ENCODE measurements around the gene TRUB1. TPM values are rescaled to one million over a fixed set of nuclear protein-coding genes. Genes with fewer than 3 reads are reported as not detected.

TRUB1 gene
- total RNA-seq, 1 donor from 2014 or later = 15.1 TPM

GRCh38 chr10:114908896-114909295 is 29.1 kb upstream of the TRUB1 start:
- H3K4me3 ChIP-seq (ENCODE audit: low read length in 3 of 3) = no peak overlapping the region
- H3K36me3 ChIP-seq (ENCODE audit: control insufficient read depth in 3 of 3, insufficient read depth in 3 of 3, low read length in 3 of 3) = no peaks in the 10 kb centered on the region
- no peaks in the 10 kb centered on the region for H3K9me3 ChIP-seq (ENCODE audit: control insufficient read depth in 3 of 3, low read length in 3 of 3)
- H3K27me3 ChIP-seq (ENCODE audit: control insufficient read depth in 3 of 3, insufficient read depth in 3 of 3, low read length in 3 of 3) = no peaks in the 10 kb centered on the region
- no peaks in the 10 kb centered on the region for H3K4me1 ChIP-seq (ENCODE audit: control insufficient read depth in 3 of 3, insufficient read depth in 3 of 3, low read length in 3 of 3)
- no peak overlapping the region for H3K27ac ChIP-seq (ENCODE audit: low read depth, low read length)
- H3K9ac ChIP-seq (ENCODE audit: low read depth in 1 of 3, low read length in 3 of 3) = no peak overlapping the region

GRCh38 chr10:114911052-114911711 is 26.8 kb upstream of the TRUB1 start:
- Histone ChIP-seq H3K4me1 (ENCODE audit: control insufficient read depth in 3 of 3, insufficient read depth in 3 of 3, low read length in 3 of 3) (no peaks in the 10 kb centered on the region), H3K36me3 (ENCODE audit: control insufficient read depth in 3 of 3, insufficient read depth in 3 of 3, low read length in 3 of 3) (no peaks in the 10 kb centered on the region), H3K9ac (ENCODE audit: low read depth in 1 of 3, low read length in 3 of 3) (no peak overlapping the region), H3K27ac (ENCODE audit: low read depth, low read length) (no peak overlapping the region), H3K27me3 (ENCODE audit: control insufficient read depth in 3 of 3, insufficient read depth in 3 of 3, low read length in 3 of 3) (no peaks in the 10 kb centered on the region), H3K9me3 (ENCODE audit: control insufficient read depth in 3 of 3, low read length in 3 of 3) (no peaks in the 10 kb centered on the region), H3K4me3 (ENCODE audit: low read length in 3 of 3) (no peak overlapping the region)

- no peaks in the 10 kb centered on the region for H3K36me3 ChIP-seq (ENCODE audit: control insufficient read depth in 3 of 3, insufficient read depth in 3 of 3, low read length in 3 of 3)
- H3K27me3 ChIP-seq (ENCODE audit: control insufficient read depth in 3 of 3, insufficient read depth in 3 of 3, low read length in 3 of 3) = no peaks in the 10 kb centered on the region
- H3K4me3 ChIP-seq (ENCODE audit: low read length in 3 of 3) = no peak overlapping the region
- no peaks in the 10 kb centered on the region for H3K9me3 ChIP-seq (ENCODE audit: control insufficient read depth in 3 of 3, low read length in 3 of 3)
- H3K4me1 ChIP-seq (ENCODE audit: control insufficient read depth in 3 of 3, insufficient read depth in 3 of 3, low read length in 3 of 3) = no peaks in the 10 kb centered on the region
- no peak overlapping the region for H3K9ac ChIP-seq (ENCODE audit: low read depth in 1 of 3, low read length in 3 of 3)
- H3K27ac ChIP-seq (ENCODE audit: low read depth, low read length) = no peak overlapping the region
Observed at GRCh38 chr10:114911801-114912469, 26.1 kb upstream of the TRUB1 start.

GRCh38 chr10:114912470-114912859 is 25.5 kb upstream of the TRUB1 start:
- H3K4me3 ChIP-seq (ENCODE audit: low read length in 3 of 3) = no peak overlapping the region
- no peaks in the 10 kb centered on the region for H3K4me1 ChIP-seq (ENCODE audit: control insufficient read depth in 3 of 3, insufficient read depth in 3 of 3, low read length in 3 of 3)
- no peaks in the 10 kb centered on the region for H3K27me3 ChIP-seq (ENCODE audit: control insufficient read depth in 3 of 3, insufficient read depth in 3 of 3, low read length in 3 of 3)
- no peaks in the 10 kb centered on the region for H3K9me3 ChIP-seq (ENCODE audit: control insufficient read depth in 3 of 3, low read length in 3 of 3)
- no peaks in the 10 kb centered on the region for H3K36me3 ChIP-seq (ENCODE audit: control insufficient read depth in 3 of 3, insufficient read depth in 3 of 3, low read length in 3 of 3)
- no peak overlapping the region for H3K27ac ChIP-seq (ENCODE audit: low read depth, low read length)
- no peak overlapping the region for H3K9ac ChIP-seq (ENCODE audit: low read depth in 1 of 3, low read length in 3 of 3)

GRCh38 chr10:114914560-114914959 is 23.4 kb upstream of the TRUB1 start:
- H3K9ac ChIP-seq (ENCODE audit: low read depth in 1 of 3, low read length in 3 of 3) = no peak overlapping the region
- no peaks in the 10 kb centered on the region for H3K36me3 ChIP-seq (ENCODE audit: control insufficient read depth in 3 of 3, insufficient read depth in 3 of 3, low read length in 3 of 3)
- no peaks in the 10 kb centered on the region for H3K27me3 ChIP-seq (ENCODE audit: control insufficient read depth in 3 of 3, insufficient read depth in 3 of 3, low read length in 3 of 3)
- H3K9me3 ChIP-seq (ENCODE audit: control insufficient read depth in 3 of 3, low read length in 3 of 3) = no peaks in the 10 kb centered on the region
- no peak overlapping the region for H3K27ac ChIP-seq (ENCODE audit: low read depth, low read length)
- no peaks in the 10 kb centered on the region for H3K4me1 ChIP-seq (ENCODE audit: control insufficient read depth in 3 of 3, insufficient read depth in 3 of 3, low read length in 3 of 3)
- H3K4me3 ChIP-seq (ENCODE audit: low read length in 3 of 3) = no peak overlapping the region

- Histone ChIP-seq H3K9me3 (ENCODE audit: control insufficient read depth in 3 of 3, low read length in 3 of 3) (no peaks in the 10 kb centered on the region), H3K27ac (ENCODE audit: low read depth, low read length) (no peak overlapping the region)
Observed at GRCh38 chr10:114915294-114915693, 22.7 kb upstream of the TRUB1 start.

GRCh38 chr10:114916653-114917052 is 21.3 kb upstream of the TRUB1 start:
- H3K36me3 ChIP-seq (ENCODE audit: control insufficient read depth in 3 of 3, insufficient read depth in 3 of 3, low read length in 3 of 3) = no peaks in the 10 kb centered on the region
- no peaks in the 10 kb centered on the region for H3K4me1 ChIP-seq (ENCODE audit: control insufficient read depth in 3 of 3, insufficient read depth in 3 of 3, low read length in 3 of 3)
- H3K27me3 ChIP-seq (ENCODE audit: control insufficient read depth in 3 of 3, insufficient read depth in 3 of 3, low read length in 3 of 3) = no peaks in the 10 kb centered on the region
- no peak overlapping the region for H3K9ac ChIP-seq (ENCODE audit: low read depth in 1 of 3, low read length in 3 of 3)
- H3K9me3 ChIP-seq (ENCODE audit: control insufficient read depth in 3 of 3, low read length in 3 of 3) = no peaks in the 10 kb centered on the region
- H3K4me3 ChIP-seq (ENCODE audit: low read length in 3 of 3) = no peak overlapping the region
- no peak overlapping the region for H3K27ac ChIP-seq (ENCODE audit: low read depth, low read length)

More at GRCh38 chr10:114915294-114915693, 22.7 kb upstream of the TRUB1 start:
- no peaks in the 10 kb centered on the region for H3K27me3 ChIP-seq (ENCODE audit: control insufficient read depth in 3 of 3, insufficient read depth in 3 of 3, low read length in 3 of 3)
- no peaks in the 10 kb centered on the region for H3K36me3 ChIP-seq (ENCODE audit: control insufficient read depth in 3 of 3, insufficient read depth in 3 of 3, low read length in 3 of 3)
- no peak overlapping the region for H3K9ac ChIP-seq (ENCODE audit: low read depth in 1 of 3, low read length in 3 of 3)
- H3K4me3 ChIP-seq (ENCODE audit: low read length in 3 of 3) = no peak overlapping the region
- no peaks in the 10 kb centered on the region for H3K4me1 ChIP-seq (ENCODE audit: control insufficient read depth in 3 of 3, insufficient read depth in 3 of 3, low read length in 3 of 3)

GRCh38 chr10:114917459-114917858 is 20.5 kb upstream of the TRUB1 start:
- Histone ChIP-seq H3K4me1 (ENCODE audit: control insufficient read depth in 3 of 3, insufficient read depth in 3 of 3, low read length in 3 of 3) (no peaks in the 10 kb centered on the region), H3K9ac (ENCODE audit: low read depth in 1 of 3, low read length in 3 of 3) (no peak overlapping the region), H3K9me3 (ENCODE audit: control insufficient read depth in 3 of 3, low read length in 3 of 3) (no peaks in the 10 kb centered on the region), H3K4me3 (ENCODE audit: low read length in 3 of 3) (no peak overlapping the region), H3K36me3 (ENCODE audit: control insufficient read depth in 3 of 3, insufficient read depth in 3 of 3, low read length in 3 of 3) (no peaks in the 10 kb centered on the region), H3K27ac (ENCODE audit: low read depth, low read length) (no peak overlapping the region), H3K27me3 (ENCODE audit: control insufficient read depth in 3 of 3, insufficient read depth in 3 of 3, low read length in 3 of 3) (no peaks in the 10 kb centered on the region)

- Histone ChIP-seq H3K4me1 (ENCODE audit: control insufficient read depth in 3 of 3, insufficient read depth in 3 of 3, low read length in 3 of 3) (no peaks in the 10 kb centered on the region), H3K9ac (ENCODE audit: low read depth in 1 of 3, low read length in 3 of 3) (no peak overlapping the region), H3K27ac (ENCODE audit: low read depth, low read length) (no peak overlapping the region)
Observed at GRCh38 chr10:114917927-114918672, 19.9 kb upstream of the TRUB1 start.

GRCh38 chr10:114920459-114920858 is 17.5 kb upstream of the TRUB1 start:
- H3K9me3 ChIP-seq (ENCODE audit: control insufficient read depth in 3 of 3, low read length in 3 of 3) = no peaks in the 10 kb centered on the region
- H3K9ac ChIP-seq (ENCODE audit: low read depth in 1 of 3, low read length in 3 of 3) = no peak overlapping the region
- no peak overlapping the region for H3K4me3 ChIP-seq (ENCODE audit: low read length in 3 of 3)
- H3K4me1 ChIP-seq (ENCODE audit: control insufficient read depth in 3 of 3, insufficient read depth in 3 of 3, low read length in 3 of 3) = no peaks in the 10 kb centered on the region
- H3K36me3 ChIP-seq (ENCODE audit: control insufficient read depth in 3 of 3, insufficient read depth in 3 of 3, low read length in 3 of 3) = no peaks in the 10 kb centered on the region
- H3K27me3 ChIP-seq (ENCODE audit: control insufficient read depth in 3 of 3, insufficient read depth in 3 of 3, low read length in 3 of 3) = no peaks in the 10 kb centered on the region
- no peak overlapping the region for H3K27ac ChIP-seq (ENCODE audit: low read depth, low read length)

More at GRCh38 chr10:114917927-114918672, 19.9 kb upstream of the TRUB1 start:
- Histone ChIP-seq H3K9me3 (ENCODE audit: control insufficient read depth in 3 of 3, low read length in 3 of 3) (no peaks in the 10 kb centered on the region), H3K36me3 (ENCODE audit: control insufficient read depth in 3 of 3, insufficient read depth in 3 of 3, low read length in 3 of 3) (no peaks in the 10 kb centered on the region), H3K4me3 (ENCODE audit: low read length in 3 of 3) (no peak overlapping the region), H3K27me3 (ENCODE audit: control insufficient read depth in 3 of 3, insufficient read depth in 3 of 3, low read length in 3 of 3) (no peaks in the 10 kb centered on the region)

Data from skeletal muscle tissue (tissue), 4 donors.